Esophagus squamous epithelium (tissue), 5 donors: ENCODE measurements around the gene PTPRD. TPM values are rescaled to one million over a fixed set of nuclear protein-coding genes. Genes with fewer than 3 reads are reported as not detected.

Source experiments
- DNase-seq: peaks from one replicate; lab custom pipeline; 2025; lab: John Stamatoyannopoulos, UW
- H3K27ac ChIP-seq, 4 donors: fragments of 200-600 bp; sonication (generic); one replicate each; pipeline ENCODE4 v1.5.1; 2016 to 2019; ENCODE audit warnings: mild to moderate bottlenecking in 1 of 4
- H3K27me3 ChIP-seq, 4 donors: fragments of 200-600 bp; sonication (generic); 1 replicate in 3 of 4; 2 replicates in 1 of 4; pipeline versions ENCODE4 v1.5.1 to v1.6.0; 2017 to 2021; ENCODE audit warnings: antibody characterized with exemption in 1 of 4
- H3K36me3 ChIP-seq, 3 donors: fragments of 200-600 bp; sonication (generic); one replicate each; pipeline ENCODE4 v1.5.1; 2016 to 2019
- H3K4me1 ChIP-seq, 3 donors: fragments of 200-600 bp; sonication (generic); one replicate each; pipeline ENCODE4 v1.5.1; 2017 to 2019
- H3K4me3 ChIP-seq, 4 donors: fragments of 200-600 bp; sonication (generic); 1 replicate in 3 of 4; 2 replicates in 1 of 4; pipeline ENCODE4 v1.5.1; 2016 to 2019; ENCODE audit warnings: mild to moderate bottlenecking in 2 of 4, moderate library complexity in 1 of 4
- H3K9me3 ChIP-seq, 3 donors: fragments of 200-600 bp; sonication (generic); one replicate each; pipeline ENCODE4 v1.5.1; 2016 to 2019
- POLR2A ChIP-seq, 4 donors: fragments of 450-650 bp; IDR thresholded peaks; one replicate each; pipeline ENCODE4 v1.6.1; 2017; ENCODE audit warnings: antibody characterized with exemption in 4 of 4, mild to moderate bottlenecking in 4 of 4, moderate library complexity in 3 of 4
- WGBS, 2 donors: methylation state at CpG; one replicate each; pipeline ENCODE4 v1.1.5; 2018; 5-methylcytosine and 5-hydroxymethylcytosine counted together
- intact Hi-C: fragments of 100-400 bp; cut with DNase I; formaldehyde crosslinking; loops from one replicate; pipeline ENCODE4 v1.15.0; 2022
- total RNA-seq, 4 donors: library from RNA; depleted of rRNA; stranded (reverse); fragments of >200 nt; gene quantifications; one replicate each; pipeline ENCODE4 v1.1.0, GENCODE V29; 2016
- TF ChIP-seq, protein P1 (sequence below), 6 experiments: fragments of 450-650 bp in 4 of 6; fragments of 200-600 bp in 2 of 6; sonication (generic) in 2 of 6; IDR thresholded peaks; one replicate each; pipeline ENCODE4 v1.5.1; 2016 to 2019; ENCODE audit warnings: antibody characterized with exemption in 6 of 6, mild to moderate bottlenecking in 4 of 6, moderate library complexity in 4 of 6
- donor health status: DM: yes; HTN: yes; CAD: no.

Gene PTPRD
- total RNA-seq, 4 donors from 2014 or later = 0.23 to 16.3 (median 6.6) TPM

- TF ChIP-seq POLR2A (IDR thresholded peaks at IDR 0.05) = no peak
- TF ChIP-seq, protein P1, sequence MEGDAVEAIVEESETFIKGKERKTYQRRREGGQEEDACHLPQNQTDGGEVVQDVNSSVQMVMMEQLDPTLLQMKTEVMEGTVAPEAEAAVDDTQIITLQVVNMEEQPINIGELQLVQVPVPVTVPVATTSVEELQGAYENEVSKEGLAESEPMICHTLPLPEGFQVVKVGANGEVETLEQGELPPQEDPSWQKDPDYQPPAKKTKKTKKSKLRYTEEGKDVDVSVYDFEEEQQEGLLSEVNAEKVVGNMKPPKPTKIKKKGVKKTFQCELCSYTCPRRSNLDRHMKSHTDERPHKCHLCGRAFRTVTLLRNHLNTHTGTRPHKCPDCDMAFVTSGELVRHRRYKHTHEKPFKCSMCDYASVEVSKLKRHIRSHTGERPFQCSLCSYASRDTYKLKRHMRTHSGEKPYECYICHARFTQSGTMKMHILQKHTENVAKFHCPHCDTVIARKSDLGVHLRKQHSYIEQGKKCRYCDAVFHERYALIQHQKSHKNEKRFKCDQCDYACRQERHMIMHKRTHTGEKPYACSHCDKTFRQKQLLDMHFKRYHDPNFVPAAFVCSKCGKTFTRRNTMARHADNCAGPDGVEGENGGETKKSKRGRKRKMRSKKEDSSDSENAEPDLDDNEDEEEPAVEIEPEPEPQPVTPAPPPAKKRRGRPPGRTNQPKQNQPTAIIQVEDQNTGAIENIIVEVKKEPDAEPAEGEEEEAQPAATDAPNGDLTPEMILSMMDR (IDR thresholded peaks at IDR 0.05) = no peak
- WGBS, 2 donors = 76 to 82% methylated on average over 3 of the region's 3 CpGs
- Histone ChIP-seq H3K27ac (no peak overlapping the region), H3K27me3 (no peaks in the 10 kb centered on the region), H3K4me3 (no peak overlapping the region), H3K9me3 (peaks cover 0 to 13% (median 11%) of the 10 kb centered on the region in 3 donors), H3K4me1 (no peaks in the 10 kb centered on the region), H3K36me3 (no peaks in the 10 kb centered on the region)
- intact Hi-C loops = no loop called here
- DNase-seq = no peak
Measured at GRCh38 chr9:8278048-8278447, 2334.8 kb downstream of the PTPRD start.

- intact Hi-C loops = no loop called here
Measured at GRCh38 chr9:8270235-8270634, 2342.6 kb downstream of the PTPRD start.

GRCh38 chr9:8268881-8269280 lies 2343.9 kb downstream of the PTPRD start:
- TF ChIP-seq POLR2A (IDR thresholded peaks at IDR 0.05) = no peak
- TF ChIP-seq, protein P1 (IDR thresholded peaks at IDR 0.05) = no peak
- Histone ChIP-seq H3K36me3 (no peaks in the 10 kb centered on the region), H3K27ac (no peak overlapping the region), H3K9me3 (no peaks in the 10 kb centered on the region), H3K4me3 (no peak overlapping the region), H3K27me3 (peaks cover 0 to 18% (median 0%) of the 10 kb centered on the region in 4 donors), H3K4me1 (no peaks in the 10 kb centered on the region)
- DNase-seq = no peak
- intact Hi-C loops = no loop called here
- WGBS, 2 donors = 36 to 43% methylated on average over 1 of the region's 1 CpG

More at GRCh38 chr9:8270235-8270634, 2342.6 kb downstream of the PTPRD start:
- Histone ChIP-seq H3K27me3 (peaks cover 0 to 13% (median 0%) of the 10 kb centered on the region in 4 donors), H3K27ac (no peak overlapping the region), H3K36me3 (no peaks in the 10 kb centered on the region), H3K4me1 (no peaks in the 10 kb centered on the region), H3K9me3 (peaks cover 0 to under 1% (median 0%) of the 10 kb centered on the region in 3 donors), H3K4me3 (no peak overlapping the region)
- DNase-seq = no peak
- no peak for TF ChIP-seq POLR2A (IDR thresholded peaks at IDR 0.05)
- TF ChIP-seq, protein P1 (IDR thresholded peaks at IDR 0.05) = no peak

DNA sequence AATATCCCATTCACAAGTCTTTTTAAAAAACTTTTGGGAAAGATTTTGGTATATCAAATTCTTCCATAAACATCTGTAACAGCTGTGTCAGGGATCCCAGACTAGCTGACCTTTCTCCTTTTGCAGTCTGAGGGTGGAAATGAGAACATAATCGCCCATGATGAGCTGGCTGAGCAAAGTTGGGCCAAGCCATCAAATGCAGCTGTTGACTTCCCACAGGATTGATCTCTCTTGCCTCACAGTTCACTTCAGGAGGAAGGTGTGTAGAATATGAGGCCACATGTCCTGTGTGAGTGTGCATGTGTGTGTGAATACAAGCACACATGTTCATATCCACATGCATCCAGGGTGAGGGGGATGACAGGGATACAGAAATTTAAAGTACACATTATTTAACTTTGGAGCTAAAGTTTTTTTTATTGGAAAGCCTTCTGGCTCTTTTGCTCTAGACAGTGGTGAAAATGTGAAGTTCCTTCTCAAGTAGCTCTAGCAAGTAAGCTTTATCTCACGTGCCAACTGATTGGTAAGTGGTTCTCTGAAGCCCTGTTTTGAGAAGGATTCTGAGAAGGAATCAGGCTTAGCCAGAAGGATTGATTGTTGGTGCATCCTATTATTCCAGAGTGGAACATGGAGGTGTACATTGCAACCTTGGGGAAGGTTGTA lies 2344.5 kb downstream of the PTPRD start:
- H3K9me3 ChIP-seq = no peaks in the 10 kb centered on the region
- 57 to 79% methylated on average over 2 of the region's 2 CpGs for WGBS, 2 donors
- no peak for DNase-seq
- H3K27ac ChIP-seq = no peak overlapping the region
- TF ChIP-seq, protein P1 (IDR thresholded peaks at IDR 0.05) = no peak
- TF ChIP-seq POLR2A (IDR thresholded peaks at IDR 0.05) = no peak
- no peaks in the 10 kb centered on the region for H3K36me3 ChIP-seq
- intact Hi-C loops = no loop called here
- no peaks in the 10 kb centered on the region for H3K4me1 ChIP-seq
- H3K27me3 ChIP-seq = peaks cover 0 to 18% (median 0%) of the 10 kb centered on the region in 4 donors
- H3K4me3 ChIP-seq = no peak overlapping the region

- WGBS, 2 donors = 50 to 81% methylated on average over 2 of the region's 2 CpGs
- Histone ChIP-seq H3K4me3 (no peak overlapping the region), H3K9me3 (no peaks in the 10 kb centered on the region), H3K27me3 (peaks cover 0 to 22% (median 0%) of the 10 kb centered on the region in 4 donors), H3K4me1 (no peaks in the 10 kb centered on the region), H3K36me3 (no peaks in the 10 kb centered on the region), H3K27ac (no peak overlapping the region)
- TF ChIP-seq, protein P1 (IDR thresholded peaks at IDR 0.05) = no peak
- no peak for TF ChIP-seq POLR2A (IDR thresholded peaks at IDR 0.05)
- intact Hi-C loops = no loop called here
- no peak for DNase-seq
Measured at GRCh38 chr9:8267636-8268035, 2345.2 kb downstream of the PTPRD start.
